Stimulated activated naive B cell treated with anti-CD40 and anti-IgM and Interleukin-4, amounts not matched to agents 10 μg/mL and 1 μg/mL and 100 μg/mL, for 72 hours (primary cell): ENCODE data around the gene TARP.
"Not testable (repeated sequence)": the region's sequence is repeated elsewhere in the genome, so short reads cannot be mapped to it uniquely, and the experiment has no call there.

ENCODE experiments used
- ATAC-seq, 2 donors: fragments of 150-1000 bp; cut with Tn5 transposase; replicated peaks; 2 replicates each; pipeline ENCODE4 v1.10.0; 2021; ENCODE audit warnings: moderate library complexity in 1 of 2
- DNase-seq: peaks from one replicate; pipeline ENCODE4 v3.0.0; 2021
- H3K27ac Mint-ChIP-seq: one replicate; pipeline ENCODE4 v1.8.0; 2022; ENCODE audit warnings: mild to moderate bottlenecking, mixed read lengths
- H3K27me3 Mint-ChIP-seq, 2 donors: one replicate each; pipeline ENCODE4 v1.8.0; 2022; ENCODE audit warnings: mixed read lengths in 2 of 2
- H3K36me3 Mint-ChIP-seq, 2 donors: one replicate each; pipeline ENCODE4 v1.8.0; 2022; ENCODE audit warnings: mixed read lengths in 2 of 2, mild to moderate bottlenecking in 1 of 2
- H3K4me1 Mint-ChIP-seq, 2 donors: one replicate each; pipeline ENCODE4 v1.8.0; 2022; ENCODE audit warnings: mixed read lengths in 2 of 2, mild to moderate bottlenecking in 1 of 2
- H3K4me3 Mint-ChIP-seq, 2 donors: one replicate each; pipeline ENCODE4 v1.8.0; 2022; ENCODE audit warnings: mild to moderate bottlenecking in 2 of 2, mixed read lengths in 2 of 2, moderate library complexity in 1 of 2
- H3K9me3 Mint-ChIP-seq, 2 donors: one replicate each; pipeline ENCODE4 v1.8.0; 2022; ENCODE audit warnings: mixed read lengths in 2 of 2, mild to moderate bottlenecking in 1 of 2

Gene TARP

GRCh38 chr7:38262026-38262425 lies 11.4 kb downstream of the TARP start:
- H3K36me3 Mint-ChIP-seq, H3K27ac Mint-ChIP-seq, H3K4me1 Mint-ChIP-seq: not testable (repeated sequence)

GRCh38 chr7:38261601-38262000 lies 11.8 kb downstream of the TARP start:
- DNase-seq, H3K27me3 Mint-ChIP-seq, H3K27ac Mint-ChIP-seq, H3K4me3 Mint-ChIP-seq, H3K36me3 Mint-ChIP-seq, H3K4me1 Mint-ChIP-seq, ATAC-seq, H3K9me3 Mint-ChIP-seq: not testable (repeated sequence)

More at GRCh38 chr7:38262026-38262425, 11.4 kb downstream of the TARP start:
- H3K9me3 Mint-ChIP-seq, H3K27me3 Mint-ChIP-seq, DNase-seq, ATAC-seq, H3K4me3 Mint-ChIP-seq: not testable (repeated sequence)

GRCh38 chr7:38259157-38259556 lies 14.3 kb downstream of the TARP start:
- not testable (repeated sequence) for ATAC-seq, H3K27ac Mint-ChIP-seq, H3K27me3 Mint-ChIP-seq, H3K4me1 Mint-ChIP-seq, H3K4me3 Mint-ChIP-seq, DNase-seq, H3K36me3 Mint-ChIP-seq, H3K9me3 Mint-ChIP-seq

GRCh38 chr7:38257350-38257677 lies 16.1 kb downstream of the TARP start:
- no peak overlapping the region for H3K4me3 Mint-ChIP-seq
- ATAC-seq (no peak), DNase-seq (no peak)
- H3K36me3 Mint-ChIP-seq, result peaks cover 0 to 1% of the 10 kb centered on the region in 2 donors
- peaks cover 0 to 3% of the 10 kb centered on the region in 2 donors for H3K27me3 Mint-ChIP-seq
- no peaks in the 10 kb centered on the region for H3K9me3 Mint-ChIP-seq
- no peak overlapping the region for H3K27ac Mint-ChIP-seq
- no peaks in the 10 kb centered on the region for H3K4me1 Mint-ChIP-seq

GRCh38 chr7:38249849-38250248 lies 23.6 kb downstream of the TARP start:
- H3K27ac Mint-ChIP-seq, H3K4me3 Mint-ChIP-seq, H3K36me3 Mint-ChIP-seq: not testable (repeated sequence)

GRCh38 chr7:38248069-38248567 lies 25.3 kb downstream of the TARP start:
- DNase-seq (no peak), ATAC-seq (no peak)
- H3K9me3 Mint-ChIP-seq, result no peaks in the 10 kb centered on the region
- no peak overlapping the region for H3K27ac Mint-ChIP-seq
- no peaks in the 10 kb centered on the region for H3K27me3 Mint-ChIP-seq
- no peaks in the 10 kb centered on the region for H3K36me3 Mint-ChIP-seq
- H3K4me1 Mint-ChIP-seq, result peaks cover 0 to 10% of the 10 kb centered on the region in 2 donors
- H3K4me3 Mint-ChIP-seq, result no peak overlapping the region

More at GRCh38 chr7:38249849-38250248, 23.6 kb downstream of the TARP start:
- H3K4me1 Mint-ChIP-seq, DNase-seq, H3K27me3 Mint-ChIP-seq, H3K9me3 Mint-ChIP-seq: not testable (repeated sequence)
- peak; percentile 83 to 99 for ATAC-seq

- H3K36me3 Mint-ChIP-seq, result no peaks in the 10 kb centered on the region
- H3K9me3 Mint-ChIP-seq, result no peaks in the 10 kb centered on the region
- peak overlapping the region; percentile 49 for H3K27ac Mint-ChIP-seq
- no peaks in the 10 kb centered on the region for H3K27me3 Mint-ChIP-seq
- no peak overlapping the region for H3K4me3 Mint-ChIP-seq
- peaks cover 0 to 10% of the 10 kb centered on the region in 2 donors for H3K4me1 Mint-ChIP-seq
- no peak for DNase-seq
- no peak for ATAC-seq
Observed at GRCh38 chr7:38245409-38245977, 27.9 kb downstream of the TARP start.

GRCh38 chr7:38244516-38244915 lies 28.9 kb downstream of the TARP start:
- Mint-ChIP-seq H3K4me3 (no peak overlapping the region), H3K27ac (no peak overlapping the region), H3K4me1 (peaks cover 0 to 2% of the 10 kb centered on the region in 2 donors), H3K27me3 (no peaks in the 10 kb centered on the region), H3K36me3 (no peaks in the 10 kb centered on the region), H3K9me3 (no peaks in the 10 kb centered on the region)
- no peak for DNase-seq
- no peak for ATAC-seq

GRCh38 chr7:38243345-38243744 lies 30.1 kb downstream of the TARP start:
- ATAC-seq, H3K4me1 Mint-ChIP-seq, DNase-seq, H3K36me3 Mint-ChIP-seq, H3K27ac Mint-ChIP-seq, H3K9me3 Mint-ChIP-seq, H3K4me3 Mint-ChIP-seq, H3K27me3 Mint-ChIP-seq: not testable (repeated sequence)

GRCh38 chr7:38242814-38243213 lies 30.6 kb downstream of the TARP start:
- DNase-seq, result no peak
- no peak for ATAC-seq
- Mint-ChIP-seq H3K9me3 (no peaks in the 10 kb centered on the region), H3K27ac (no peak overlapping the region), H3K36me3 (no peaks in the 10 kb centered on the region), H3K27me3 (no peaks in the 10 kb centered on the region), H3K4me1 (no peaks in the 10 kb centered on the region), H3K4me3 (no peak overlapping the region)

GRCh38 chr7:38241071-38241470 lies 32.4 kb downstream of the TARP start:
- no peaks in the 10 kb centered on the region for H3K9me3 Mint-ChIP-seq
- DNase-seq, result no peak
- no peaks in the 10 kb centered on the region for H3K27me3 Mint-ChIP-seq
- no peak for ATAC-seq
- no peak overlapping the region for H3K4me3 Mint-ChIP-seq
- no peaks in the 10 kb centered on the region for H3K36me3 Mint-ChIP-seq
- H3K27ac Mint-ChIP-seq, result no peak overlapping the region
- no peaks in the 10 kb centered on the region for H3K4me1 Mint-ChIP-seq

- not testable (repeated sequence) for H3K4me1 Mint-ChIP-seq, H3K27ac Mint-ChIP-seq, DNase-seq, H3K27me3 Mint-ChIP-seq, H3K4me3 Mint-ChIP-seq, H3K36me3 Mint-ChIP-seq, ATAC-seq, H3K9me3 Mint-ChIP-seq
Observed at GRCh38 chr7:38239129-38239528, 34.3 kb downstream of the TARP start.

GRCh38 chr7:38235606-38236005 lies 37.8 kb downstream of the TARP start:
- Mint-ChIP-seq H3K4me3 (no peak overlapping the region), H3K4me1 (peaks cover 12 to 18% of the 10 kb centered on the region in 2 donors), H3K27me3 (no peaks in the 10 kb centered on the region), H3K9me3 (no peaks in the 10 kb centered on the region), H3K27ac (no peak overlapping the region), H3K36me3 (peaks cover 3 to 17% of the 10 kb centered on the region in 2 donors)
- no peak for ATAC-seq
- DNase-seq, result no peak

- H3K27me3 Mint-ChIP-seq, DNase-seq, ATAC-seq, H3K27ac Mint-ChIP-seq, H3K4me3 Mint-ChIP-seq, H3K9me3 Mint-ChIP-seq: not testable (repeated sequence)
- H3K36me3 Mint-ChIP-seq, result peaks cover 8 to 22% of the 10 kb centered on the region in 2 donors
- H3K4me1 Mint-ChIP-seq, result peaks cover 12 to 18% of the 10 kb centered on the region in 2 donors
Observed at GRCh38 chr7:38234759-38235158, 38.7 kb downstream of the TARP start.

- Mint-ChIP-seq H3K4me3 (peak overlapping the region; percentile 10 to 50), H3K9me3 (no peaks in the 10 kb centered on the region), H3K27me3 (no peaks in the 10 kb centered on the region), H3K4me1 (peaks cover 12 to 18% of the 10 kb centered on the region in 2 donors), H3K36me3 (peaks cover 11 to 29% of the 10 kb centered on the region in 2 donors), H3K27ac (no peak overlapping the region)
- DNase-seq, result peak; percentile 29
- peak; percentile 80 to 91 for ATAC-seq
Observed at GRCh38 chr7:38232502-38233366, 40.7 kb downstream of the TARP start.
